AG10803 (cell line): ENCODE results near the gene CDH23.

Experiments used
- DNase-seq: peaks from one replicate; pipeline ENCODE4 v3.0.0; 2010; ENCODE audit warnings: low read depth
- H3K4me3 ChIP-seq: 2 replicates; pipeline ENCODE4 v1.5.1; 2011; ENCODE audit warnings: mild to moderate bottlenecking, low read length, control low read depth
- TF ChIP-seq, protein P1 (sequence below): conservative IDR thresholded peaks from 2 replicates; pipeline ENCODE4 v1.5.1; 2011; ENCODE audit warnings: mild to moderate bottlenecking, low read length, control low read depth, inconsistent platforms

Gene CDH23

DNA sequence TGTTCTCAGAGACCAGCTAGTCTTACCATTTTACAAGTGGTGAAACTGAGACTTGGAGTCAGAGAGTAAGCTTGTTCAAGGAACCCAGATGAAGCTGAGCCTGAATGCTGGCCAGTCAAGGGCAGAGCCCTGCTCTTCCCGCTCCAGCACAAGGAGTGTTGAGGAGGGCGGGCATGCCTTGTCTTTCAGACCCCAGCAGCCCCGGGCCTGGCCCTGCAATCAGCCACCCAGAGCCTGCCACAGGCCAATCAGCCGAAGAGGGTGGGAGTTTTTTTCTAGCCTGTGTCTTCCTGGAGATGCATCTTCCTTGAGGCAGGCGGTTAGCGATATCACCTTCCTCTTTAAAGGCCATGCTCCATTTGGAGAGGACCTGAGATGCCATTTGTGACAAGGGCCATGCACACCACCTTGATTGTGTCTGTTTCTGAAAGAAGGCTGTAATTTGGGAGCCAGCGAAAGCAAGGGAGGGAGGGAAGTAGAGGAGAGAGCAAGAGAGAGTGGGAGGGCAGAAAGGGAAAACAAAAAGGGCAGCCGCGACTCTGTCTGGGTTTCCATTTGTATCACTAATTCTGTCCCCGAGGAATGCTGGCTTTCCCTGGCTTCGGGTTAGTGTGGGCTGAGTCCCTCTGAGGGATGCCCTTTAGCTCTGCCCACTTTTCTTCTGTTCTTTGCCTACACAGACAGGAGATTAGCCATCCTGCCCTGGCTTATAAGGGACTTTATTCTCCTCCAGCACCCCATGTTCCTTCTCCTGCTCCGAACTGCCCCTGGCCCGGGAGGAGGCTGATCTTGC lies 8.0 kb downstream of the CDH23 start:
- TF ChIP-seq, protein P1, sequence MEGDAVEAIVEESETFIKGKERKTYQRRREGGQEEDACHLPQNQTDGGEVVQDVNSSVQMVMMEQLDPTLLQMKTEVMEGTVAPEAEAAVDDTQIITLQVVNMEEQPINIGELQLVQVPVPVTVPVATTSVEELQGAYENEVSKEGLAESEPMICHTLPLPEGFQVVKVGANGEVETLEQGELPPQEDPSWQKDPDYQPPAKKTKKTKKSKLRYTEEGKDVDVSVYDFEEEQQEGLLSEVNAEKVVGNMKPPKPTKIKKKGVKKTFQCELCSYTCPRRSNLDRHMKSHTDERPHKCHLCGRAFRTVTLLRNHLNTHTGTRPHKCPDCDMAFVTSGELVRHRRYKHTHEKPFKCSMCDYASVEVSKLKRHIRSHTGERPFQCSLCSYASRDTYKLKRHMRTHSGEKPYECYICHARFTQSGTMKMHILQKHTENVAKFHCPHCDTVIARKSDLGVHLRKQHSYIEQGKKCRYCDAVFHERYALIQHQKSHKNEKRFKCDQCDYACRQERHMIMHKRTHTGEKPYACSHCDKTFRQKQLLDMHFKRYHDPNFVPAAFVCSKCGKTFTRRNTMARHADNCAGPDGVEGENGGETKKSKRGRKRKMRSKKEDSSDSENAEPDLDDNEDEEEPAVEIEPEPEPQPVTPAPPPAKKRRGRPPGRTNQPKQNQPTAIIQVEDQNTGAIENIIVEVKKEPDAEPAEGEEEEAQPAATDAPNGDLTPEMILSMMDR, result no peak
- DNase-seq, result no peak
- no peak overlapping the region for H3K4me3 ChIP-seq

- DNase-seq, result no peak
- TF ChIP-seq, protein P1, result no peak
- no peak overlapping the region for H3K4me3 ChIP-seq
Observed at GRCh38 chr10:71406878-71407277, 10.2 kb downstream of the CDH23 start.

DNA sequence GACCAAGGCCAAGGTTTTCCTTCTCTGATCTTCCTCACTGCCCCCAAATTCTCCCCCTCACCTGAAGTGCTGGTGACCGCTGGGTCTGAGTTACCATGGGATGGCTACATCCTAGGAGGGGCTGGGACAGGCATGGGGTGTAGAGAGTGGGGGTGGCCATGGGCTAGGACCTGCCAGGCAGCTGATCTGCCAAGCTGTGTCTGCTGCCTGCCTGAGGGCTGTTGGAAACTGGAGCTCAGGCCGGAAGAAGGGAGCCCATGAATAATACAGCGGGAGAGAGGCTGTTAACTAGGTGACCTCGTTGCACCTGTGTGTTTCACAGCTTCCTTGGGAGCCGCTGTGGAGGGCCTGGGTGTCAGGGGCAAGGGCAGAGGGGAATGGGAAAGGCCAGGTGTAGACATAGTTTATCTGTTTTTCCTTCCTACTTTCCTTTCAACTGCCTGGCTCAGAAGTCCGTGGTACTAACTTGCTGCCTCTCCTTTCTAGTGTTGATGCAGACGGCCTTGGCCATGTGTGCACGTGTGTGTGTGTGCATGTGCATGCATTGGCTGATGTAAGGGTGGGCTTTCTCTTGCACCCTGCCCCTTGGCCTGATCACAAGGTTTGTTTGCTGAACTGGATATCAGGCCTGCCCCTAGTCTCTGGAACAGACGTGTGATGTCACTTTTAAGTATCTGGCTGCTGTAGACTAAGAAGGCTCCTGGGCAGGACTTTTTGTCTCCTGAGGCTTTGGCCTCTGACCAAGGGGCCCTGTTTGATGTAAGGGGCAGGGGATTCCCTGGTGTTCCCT lies 11.9 kb downstream of the CDH23 start:
- H3K4me3 ChIP-seq, result no peak overlapping the region
- TF ChIP-seq, protein P1, result no peak
- no peak for DNase-seq

GRCh38 chr10:71409516-71410104 lies 12.9 kb downstream of the CDH23 start:
- H3K4me3 ChIP-seq, result no peak overlapping the region
- DNase-seq, result no peak
- TF ChIP-seq, protein P1, result no peak

DNA sequence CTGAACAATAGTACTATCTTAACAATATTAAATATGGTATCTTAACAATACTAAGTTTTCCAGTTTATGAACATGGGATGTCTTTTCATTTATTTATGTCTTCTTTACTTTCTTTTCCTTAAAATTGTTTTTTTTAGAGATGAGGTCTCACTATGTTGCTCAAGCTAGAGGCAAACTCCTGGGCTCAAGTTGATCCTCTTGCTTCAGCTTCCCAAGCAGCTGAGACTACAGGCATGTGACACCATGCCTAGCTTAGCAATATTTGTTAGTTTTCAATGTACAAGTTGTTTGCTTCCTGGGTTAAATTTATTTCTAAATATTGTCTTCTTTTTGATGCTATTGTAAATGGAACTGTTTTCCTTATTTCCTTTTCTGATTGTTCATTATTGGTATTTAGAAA lies 16.9 kb downstream of the CDH23 start:
- TF ChIP-seq, protein P1, result no peak
- no peak overlapping the region for H3K4me3 ChIP-seq
- no peak for DNase-seq

- H3K4me3 ChIP-seq, result no peak overlapping the region
- TF ChIP-seq, protein P1, result no peak
- no peak for DNase-seq
Observed at GRCh38 chr10:71414359-71414758, 17.6 kb downstream of the CDH23 start.
